22Rv1 (cell line): ENCODE data around the gene PPP1R14C.

Experiments used
- CTCF ChIP-seq: fragments of 450-650 bp; IDR thresholded peaks from 2 replicates; pipeline ENCODE4 v1.5.1; 2017; ENCODE audit warnings: mild to moderate bottlenecking
- ZFX ChIP-seq: fragments of 450-650 bp; IDR thresholded peaks from 2 replicates; pipeline ENCODE4 v1.6.1; 2017; ENCODE audit warnings: antibody characterized with exemption, borderline replicate concordance

GRCh38 chr6:150124235-150124634 lies 18.6 kb upstream of the PPP1R14C start:
- TF ChIP-seq CTCF (no peak), ZFX (no peak)
